ENCODE data around the gene FBXO2.

FBXO2 gene, protein sequence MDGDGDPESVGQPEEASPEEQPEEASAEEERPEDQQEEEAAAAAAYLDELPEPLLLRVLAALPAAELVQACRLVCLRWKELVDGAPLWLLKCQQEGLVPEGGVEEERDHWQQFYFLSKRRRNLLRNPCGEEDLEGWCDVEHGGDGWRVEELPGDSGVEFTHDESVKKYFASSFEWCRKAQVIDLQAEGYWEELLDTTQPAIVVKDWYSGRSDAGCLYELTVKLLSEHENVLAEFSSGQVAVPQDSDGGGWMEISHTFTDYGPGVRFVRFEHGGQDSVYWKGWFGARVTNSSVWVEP

DNA sequence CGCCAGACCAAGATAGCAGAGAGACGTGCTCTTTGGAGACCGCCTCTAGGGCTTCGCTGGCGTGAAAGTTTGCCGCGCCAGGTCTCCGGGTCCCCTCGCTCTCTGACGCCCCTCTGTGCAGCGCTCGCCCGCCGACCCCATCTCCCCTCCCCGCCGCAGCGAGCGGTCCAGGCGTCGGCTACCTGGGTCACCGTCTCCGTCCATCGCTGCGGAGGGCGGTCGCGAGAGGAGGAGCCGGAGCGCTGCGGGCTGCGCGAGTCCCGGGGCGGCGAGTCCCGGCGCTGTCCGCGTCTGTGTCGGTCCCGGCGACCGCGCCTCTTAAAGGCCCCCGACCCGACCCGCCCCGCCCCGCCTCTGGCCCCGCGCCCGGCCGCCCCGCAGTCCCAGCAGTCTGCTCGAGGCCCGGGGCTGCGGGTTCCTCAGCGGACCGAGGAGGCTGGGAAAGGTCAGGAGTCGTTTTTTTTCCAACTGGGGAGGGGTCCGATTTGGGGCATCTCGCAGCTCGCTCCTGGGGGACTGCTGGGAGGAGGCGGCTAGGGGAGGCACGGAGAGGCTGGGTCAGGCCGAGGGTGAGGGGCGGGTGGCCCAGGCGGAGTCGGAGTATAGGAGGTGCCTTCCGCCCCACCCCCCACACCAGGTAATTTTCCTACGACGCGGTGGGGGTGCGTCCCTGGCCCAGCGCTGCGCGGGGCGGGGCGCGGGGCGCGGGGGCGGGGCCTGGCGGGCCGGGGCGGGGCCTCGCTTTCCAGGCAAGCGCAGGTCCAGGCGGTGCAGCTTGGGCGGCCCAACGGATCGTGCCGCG lies at the start of gene FBXO2, which contains the start of gene FBXO44:
TSS of gene FBXO2 (minus strand) at position 293 of the 802 bp plus-strand sequence. CDS start at position 204, 89 bp downstream.
TSS of gene FBXO44 (plus strand) at position 741 of the 802 bp plus-strand sequence. CDS start 959 bp downstream, outside the sequence.
- in situ Hi-C loops (cut with MboI; ENCODE audit: low pct_unique_long_range_greater_than_20kb, low sequenced_read_pairs): no loop called here
- DNase-seq: no peak

DNA sequence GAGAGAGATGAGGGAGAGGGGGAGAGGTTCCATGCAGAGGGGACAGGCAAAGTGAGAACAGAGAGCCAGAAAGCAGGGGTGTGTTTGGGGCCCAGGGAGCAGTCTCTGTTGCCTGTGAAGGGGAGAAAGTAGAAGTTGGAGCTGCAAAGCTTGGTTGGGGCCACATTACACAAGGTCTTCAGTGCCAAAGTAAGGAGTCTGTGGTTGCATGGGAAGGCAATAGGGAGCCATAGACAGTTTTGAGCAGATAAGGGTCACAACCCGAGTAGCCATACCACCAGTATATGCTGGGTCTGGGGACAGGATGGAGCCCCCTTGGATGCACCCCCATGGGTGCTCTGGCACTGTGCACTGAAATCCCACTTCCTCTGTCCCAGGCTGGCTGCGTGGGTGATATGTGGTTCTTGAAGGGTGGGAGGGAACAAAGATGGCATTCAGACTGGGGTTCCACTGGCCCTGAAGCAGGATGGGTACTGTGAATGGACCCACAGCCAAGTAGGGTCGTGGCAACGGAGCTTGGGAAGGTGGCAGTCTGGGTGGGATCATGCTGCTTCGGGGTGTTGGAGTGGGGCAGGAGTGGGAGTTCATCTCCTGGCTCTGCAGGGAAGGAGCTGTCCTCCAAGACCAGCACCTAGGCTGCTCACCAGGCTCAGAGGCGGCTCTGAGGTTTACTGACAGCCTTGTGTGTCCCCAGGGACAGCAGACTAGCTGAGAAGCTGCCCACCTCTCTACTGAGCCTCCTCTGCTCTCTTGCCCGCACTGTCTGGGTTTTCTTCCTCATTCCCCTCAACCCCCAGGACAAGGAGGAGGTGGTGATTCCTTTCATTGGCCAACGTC lies 49.3 kb upstream of the FBXO2 start:
- DNase-seq: no peak
- in situ Hi-C loops (cut with MboI; ENCODE audit: low pct_unique_long_range_greater_than_20kb, low sequenced_read_pairs): no loop called here

DNA sequence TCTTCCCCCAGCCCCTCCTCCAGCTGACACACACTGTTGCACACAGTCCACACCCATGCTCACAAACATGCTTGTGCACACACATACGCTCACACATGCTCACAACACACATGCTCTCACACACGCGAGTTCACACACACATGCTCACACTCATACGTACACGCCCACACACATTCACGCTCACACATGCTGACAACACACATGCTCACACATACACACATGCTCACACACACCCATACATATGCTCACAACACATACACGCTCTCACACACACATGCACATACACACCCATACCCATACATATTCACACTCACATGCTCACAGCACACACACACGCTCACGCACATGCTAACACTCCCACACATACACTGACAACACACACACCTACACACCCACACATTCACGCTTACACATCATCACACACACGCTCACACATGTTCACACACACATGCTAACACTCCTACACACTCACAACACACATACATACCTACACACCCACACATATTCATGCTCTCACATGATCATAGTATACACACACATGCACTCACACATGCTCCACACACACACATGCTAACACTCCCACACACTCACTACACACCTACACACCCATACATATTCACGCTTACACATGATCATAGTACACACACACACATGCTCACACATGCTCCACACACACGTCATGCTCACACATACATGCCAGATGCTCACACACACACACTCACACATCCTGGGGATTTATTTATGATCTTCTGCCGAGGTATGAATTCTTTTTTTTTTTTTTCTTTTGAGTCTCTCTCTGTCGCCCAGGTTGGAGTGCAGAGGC lies 48.0 kb upstream of the FBXO2 start:
- no peak for DNase-seq
- in situ Hi-C loops (cut with MboI; ENCODE audit: low pct_unique_long_range_greater_than_20kb, low sequenced_read_pairs): no loop called here

DNA sequence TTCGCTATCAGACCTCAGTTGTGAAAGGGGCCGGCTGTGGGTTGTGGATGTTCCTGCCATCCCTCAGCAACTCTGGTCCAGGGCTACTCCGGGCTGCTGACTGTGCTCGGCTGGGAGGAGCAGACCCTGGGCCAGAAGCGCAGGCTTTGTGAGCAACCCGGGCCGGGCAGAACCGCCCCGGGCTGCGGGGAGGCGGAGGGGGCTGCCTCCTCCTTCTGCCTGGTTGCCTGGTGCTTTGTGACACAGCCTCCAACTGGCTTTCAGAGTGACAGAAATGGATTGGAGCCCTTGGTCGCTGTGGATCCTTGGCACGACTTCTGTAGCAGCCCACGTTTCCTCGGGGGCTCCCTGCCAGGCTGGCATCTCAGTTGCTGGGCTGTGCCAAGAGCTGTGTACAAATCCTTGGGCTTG lies 47.3 kb upstream of the FBXO2 start:
- no peak for DNase-seq
- in situ Hi-C loops (cut with MboI; ENCODE audit: low pct_unique_long_range_greater_than_20kb, low sequenced_read_pairs): no loop called here

DNA sequence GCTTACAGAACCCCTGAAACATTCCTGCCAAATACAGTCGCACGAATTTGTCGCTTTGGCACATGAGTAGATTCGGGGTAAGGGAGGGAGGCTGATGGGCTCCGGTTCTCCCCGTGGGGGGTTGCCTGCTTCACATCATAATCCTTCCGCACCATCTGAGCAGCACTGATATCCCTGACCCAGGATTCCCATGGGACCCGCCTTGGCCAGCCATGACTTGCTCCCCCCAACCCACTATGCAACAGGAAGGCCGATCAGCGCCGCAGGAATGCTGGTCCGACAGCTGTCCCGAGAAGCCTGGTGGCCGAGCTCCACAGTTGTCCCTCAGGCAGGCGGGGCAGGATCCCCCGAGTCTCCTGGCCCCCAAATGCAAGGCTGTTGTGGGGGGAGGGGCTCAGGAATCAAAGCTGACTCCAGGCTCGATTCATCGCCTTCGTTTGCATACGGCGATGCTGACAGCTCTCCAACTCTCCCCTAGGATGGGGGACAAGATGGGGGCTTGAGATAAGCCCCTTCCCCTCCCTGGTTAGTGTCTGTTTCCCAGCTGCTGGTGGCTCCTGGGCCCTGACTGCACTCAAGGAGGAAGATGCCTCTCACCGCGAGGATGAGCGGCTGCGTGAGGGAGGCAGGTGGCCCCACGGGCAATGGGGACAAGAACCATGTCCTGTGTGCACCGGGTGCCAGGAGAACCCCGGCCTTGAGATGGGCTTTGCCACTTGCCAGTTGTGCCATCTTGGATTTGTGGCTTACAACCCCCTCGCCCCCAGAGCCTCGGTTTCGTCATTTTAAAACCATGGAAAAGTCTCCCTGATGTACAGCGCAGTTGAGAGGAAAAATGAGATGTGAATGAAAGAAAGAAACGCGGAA lies 46.6 kb upstream of the FBXO2 start:
- DNase-seq: no peak
- in situ Hi-C loops (cut with MboI; ENCODE audit: low pct_unique_long_range_greater_than_20kb, low sequenced_read_pairs): no loop called here

DNA sequence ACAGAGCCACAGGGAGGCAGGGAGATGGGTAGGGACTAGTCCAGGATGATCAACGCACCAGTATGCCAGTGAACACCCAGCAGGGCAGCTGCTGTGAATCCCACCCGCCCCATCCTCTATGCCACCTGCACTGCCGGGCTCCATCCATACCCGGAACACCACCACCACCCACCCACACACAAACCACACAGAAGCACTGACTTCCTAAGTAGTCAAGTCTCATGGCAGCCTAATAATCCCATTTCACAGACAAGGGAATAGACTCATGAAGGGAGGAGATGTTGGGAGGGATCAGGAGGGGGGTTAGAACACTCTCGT lies 43.6 kb upstream of the FBXO2 start:
- in situ Hi-C loops (cut with MboI; ENCODE audit: low pct_unique_long_range_greater_than_20kb, low sequenced_read_pairs): no loop called here
- no peak for DNase-seq

DNA sequence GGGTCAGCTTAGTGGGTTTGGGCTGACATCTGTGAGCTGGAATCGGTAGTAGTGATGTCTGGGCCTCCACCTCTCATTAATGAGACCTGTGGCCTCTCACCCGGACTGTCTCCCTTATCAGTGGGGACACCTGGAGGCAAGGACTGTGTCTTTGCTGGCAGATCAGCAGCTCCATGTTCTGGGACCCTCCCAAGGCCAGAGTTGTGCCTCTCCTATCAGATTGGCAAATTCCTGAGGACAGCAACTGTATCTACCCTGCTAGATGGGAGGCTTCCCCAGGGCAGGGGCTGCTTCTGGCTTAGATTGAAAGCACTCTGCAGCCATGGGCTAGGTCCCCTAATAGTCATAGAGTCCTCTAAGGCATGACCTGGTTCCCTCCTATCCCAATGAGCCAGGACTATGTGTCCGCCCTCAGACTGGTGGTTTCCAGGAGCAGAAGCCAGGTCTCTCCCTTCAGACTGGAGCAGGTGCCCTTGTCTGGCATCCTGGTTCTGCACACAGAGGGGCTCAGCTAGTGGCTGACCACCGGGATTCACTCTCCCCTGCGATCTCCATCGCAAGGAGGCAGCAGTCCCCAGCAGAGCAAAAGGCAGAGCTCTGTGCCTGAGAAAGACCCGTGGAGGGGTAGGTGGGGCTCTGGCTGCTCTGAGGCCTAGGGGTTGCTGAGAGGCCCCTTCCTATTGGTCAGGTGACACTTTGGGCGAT lies 43.1 kb upstream of the FBXO2 start:
- in situ Hi-C loops (cut with MboI; ENCODE audit: low pct_unique_long_range_greater_than_20kb, low sequenced_read_pairs): no loop called here
- no peak for DNase-seq

DNA sequence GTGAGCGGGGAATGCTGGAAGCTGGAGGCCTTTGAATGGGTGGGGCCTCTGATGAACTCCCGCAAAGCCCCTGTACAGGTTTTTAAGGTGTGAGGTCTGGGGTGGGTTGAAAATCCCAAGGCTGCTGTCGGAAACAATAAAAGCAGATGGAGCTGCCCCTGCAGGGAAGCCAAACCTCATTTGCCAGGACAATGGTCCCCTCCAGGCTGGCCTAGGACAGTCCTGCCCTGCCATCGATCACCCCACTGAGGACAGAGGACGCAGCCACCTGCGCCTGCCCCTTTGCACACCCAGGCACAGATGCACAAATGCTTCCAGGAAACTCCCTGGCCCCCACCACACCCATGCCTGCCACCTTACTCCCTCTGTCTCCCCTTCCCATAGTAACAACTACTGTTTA lies 41.6 kb upstream of the FBXO2 start:
- in situ Hi-C loops (cut with MboI; ENCODE audit: low pct_unique_long_range_greater_than_20kb, low sequenced_read_pairs): no loop called here

DNA sequence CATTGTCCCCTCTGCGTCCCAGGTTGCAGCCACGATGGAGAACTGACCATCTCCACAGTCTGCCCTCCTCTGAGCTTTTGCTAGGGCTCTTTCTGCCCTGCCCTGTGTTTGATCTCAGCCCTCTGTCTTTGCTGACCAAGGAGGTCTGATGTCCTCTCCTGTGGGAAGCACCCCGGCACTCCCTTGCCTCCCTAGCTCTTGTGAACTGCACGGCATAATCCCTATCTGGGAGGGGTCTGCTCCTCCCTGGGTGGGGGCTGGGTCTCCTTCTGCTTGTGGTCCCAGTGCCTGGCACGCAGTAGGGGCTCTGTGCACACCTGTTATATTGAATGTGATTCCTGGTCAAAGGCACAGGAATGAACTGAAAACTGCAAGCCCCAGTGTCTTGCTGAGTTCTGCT lies 39.7 kb upstream of the FBXO2 start:
- DNase-seq: no peak
- in situ Hi-C loops (cut with MboI; ENCODE audit: low pct_unique_long_range_greater_than_20kb, low sequenced_read_pairs): no loop called here

More for the DNA sequence above, 41.6 kb upstream of the FBXO2 start:
- no peak for DNase-seq

DNA sequence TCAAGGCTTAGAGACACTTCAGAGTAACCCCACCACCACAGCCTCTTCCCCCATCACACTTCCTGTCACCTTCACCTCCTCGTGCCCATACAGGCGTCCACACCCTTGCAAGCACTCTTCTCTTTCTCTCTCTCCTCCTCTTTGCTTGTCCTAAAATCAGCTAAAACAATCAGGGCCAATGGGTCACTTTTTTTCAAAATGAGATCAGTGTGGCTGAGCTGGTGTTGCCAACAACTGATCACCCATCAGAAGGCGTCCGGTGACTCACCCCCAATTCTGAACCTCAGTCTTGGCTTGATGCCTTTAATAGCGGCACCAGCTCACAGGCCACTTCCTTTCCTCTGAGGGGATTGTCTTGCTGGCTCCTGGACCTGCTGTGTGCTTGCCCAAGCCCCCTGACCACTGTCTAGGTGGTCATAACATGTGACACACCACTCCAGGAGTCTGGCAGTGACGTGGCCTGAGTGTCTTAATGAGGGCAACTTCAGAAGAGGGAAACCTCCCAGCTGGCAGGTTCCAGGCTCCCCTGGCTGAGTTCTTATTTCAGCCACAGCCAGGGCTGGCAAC lies 38.9 kb upstream of the FBXO2 start:
- no peak for DNase-seq
- in situ Hi-C loops (cut with MboI; ENCODE audit: low pct_unique_long_range_greater_than_20kb, low sequenced_read_pairs): no loop called here

DNA sequence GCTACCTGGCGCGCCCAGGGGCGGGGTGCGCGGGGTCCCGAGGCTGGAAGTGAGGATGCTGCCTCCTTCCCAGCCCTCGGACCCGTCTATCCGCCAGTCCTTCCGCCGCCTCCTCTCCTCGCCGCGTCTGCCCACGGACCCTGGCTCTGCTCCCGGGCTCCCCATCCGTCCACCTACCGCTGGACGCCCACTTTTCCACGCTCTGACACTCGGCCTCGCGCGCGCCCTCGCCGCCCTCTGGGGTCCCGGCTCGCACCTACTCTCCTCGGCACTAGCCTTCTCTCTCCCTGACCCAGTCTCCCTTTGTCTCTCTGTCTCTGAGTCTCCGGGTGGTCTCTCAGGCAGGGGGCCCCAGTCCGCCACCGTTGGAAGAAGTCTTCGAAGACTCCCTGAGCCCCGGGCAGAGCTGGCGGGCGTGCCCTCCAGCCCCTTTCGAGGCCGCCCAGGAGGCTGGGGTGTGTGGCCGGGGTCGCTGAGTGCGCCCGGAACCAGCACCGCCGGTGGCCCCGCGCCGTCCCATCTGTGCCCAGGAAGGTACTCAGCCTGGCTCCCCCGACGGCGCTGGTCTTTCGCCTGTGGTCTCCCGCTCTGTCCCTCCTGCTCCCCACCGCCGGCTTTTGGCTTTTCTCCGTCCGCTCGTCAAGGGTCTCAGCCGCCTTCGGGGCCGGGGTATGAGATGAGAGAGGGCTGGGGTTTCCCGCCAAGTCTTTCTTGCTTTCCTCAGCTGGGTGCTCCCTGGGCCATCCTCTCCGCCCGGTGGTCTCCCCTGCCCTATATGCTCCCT lies 37.9 kb upstream of the FBXO2 start:
- DNase-seq: no peak
- in situ Hi-C loops (cut with MboI; ENCODE audit: low pct_unique_long_range_greater_than_20kb, low sequenced_read_pairs): no loop called here

DNA sequence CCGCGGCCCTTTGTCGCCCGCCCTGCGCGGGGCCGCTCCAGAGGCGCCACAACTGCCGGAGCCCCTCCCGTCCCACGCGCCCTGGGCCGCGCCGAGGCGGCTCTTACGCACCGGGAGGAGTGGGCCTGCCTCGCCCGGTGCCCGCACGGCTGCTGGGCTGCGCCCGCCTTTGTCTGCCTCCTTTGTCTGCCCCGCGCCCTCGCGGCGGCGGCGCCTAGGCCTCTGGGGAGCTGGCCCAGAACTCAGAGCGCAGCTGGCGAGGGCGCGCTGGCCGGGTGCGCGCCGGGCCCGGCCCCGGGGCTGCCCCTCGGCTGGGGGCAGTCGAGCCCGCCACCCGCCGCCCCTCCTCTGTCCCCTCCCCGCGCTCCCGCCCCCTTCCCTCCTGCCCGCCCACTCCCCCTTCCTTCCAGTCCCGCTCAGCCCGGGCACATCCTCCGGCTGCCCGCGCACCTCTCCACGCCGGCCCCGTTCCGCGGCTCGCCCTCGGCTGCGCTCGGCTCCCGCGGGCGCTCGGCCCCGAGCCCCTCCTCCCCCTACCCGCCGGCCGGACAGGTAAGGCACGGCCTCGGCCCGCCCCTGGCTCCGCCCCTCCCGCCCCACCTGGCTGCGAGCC lies 37.2 kb upstream of the FBXO2 start, which contains the start of gene DRAXIN:
TSS of gene DRAXIN (plus strand) at position 409 of the 613 bp plus-strand sequence. CDS start 14,549 bp downstream, outside the sequence.
- no peak for DNase-seq

DNA sequence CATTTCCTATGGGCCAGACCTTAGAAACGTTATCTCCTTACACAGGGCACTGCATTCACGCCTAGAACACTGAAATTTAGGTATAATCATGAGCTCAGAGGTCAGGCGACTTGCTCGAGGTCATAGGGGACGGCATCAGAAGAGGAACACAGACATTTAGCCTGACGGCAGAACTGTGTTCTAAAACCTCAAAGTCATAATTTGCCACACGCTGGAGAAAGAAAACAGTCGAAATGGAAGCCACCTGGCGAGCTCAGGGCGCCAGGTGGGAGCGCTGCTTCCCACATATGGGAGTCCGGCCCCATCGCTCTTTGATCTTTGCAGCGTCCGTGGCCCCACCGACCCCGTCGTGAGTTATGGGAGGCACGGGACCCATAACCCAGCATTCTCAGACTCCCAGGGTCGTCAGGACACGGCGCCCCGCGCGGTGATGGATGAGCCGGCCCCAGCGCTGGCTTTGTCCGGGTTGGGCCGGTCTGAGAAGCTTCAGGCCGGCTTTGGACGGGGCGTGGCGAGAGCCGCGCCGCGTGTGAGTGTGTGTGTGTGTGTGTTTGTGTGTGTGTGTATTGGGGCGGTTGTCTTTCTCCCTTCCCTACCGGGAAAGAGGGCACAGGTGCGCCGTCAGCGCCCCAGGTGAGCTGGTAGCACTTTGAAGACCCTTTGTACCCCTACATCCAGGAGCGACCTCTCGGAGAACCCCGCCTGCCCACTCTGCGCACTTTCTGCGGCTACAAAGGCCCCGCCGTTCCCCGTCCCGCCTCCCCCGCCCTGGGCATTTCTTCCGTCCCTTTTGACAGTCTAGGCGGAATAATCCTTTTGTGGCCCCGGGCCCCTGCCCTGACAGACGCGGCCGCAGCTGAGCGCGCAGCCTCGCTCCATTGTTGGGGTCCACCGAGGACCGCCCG lies 36.4 kb upstream of the FBXO2 start:
- in situ Hi-C loops (cut with MboI; ENCODE audit: low pct_unique_long_range_greater_than_20kb, low sequenced_read_pairs): no loop called here
- DNase-seq: no peak

More for the DNA sequence above, 37.2 kb upstream of the FBXO2 start, which contains the start of gene DRAXIN:
- in situ Hi-C loops (cut with MboI; ENCODE audit: low pct_unique_long_range_greater_than_20kb, low sequenced_read_pairs): no loop called here

DNA sequence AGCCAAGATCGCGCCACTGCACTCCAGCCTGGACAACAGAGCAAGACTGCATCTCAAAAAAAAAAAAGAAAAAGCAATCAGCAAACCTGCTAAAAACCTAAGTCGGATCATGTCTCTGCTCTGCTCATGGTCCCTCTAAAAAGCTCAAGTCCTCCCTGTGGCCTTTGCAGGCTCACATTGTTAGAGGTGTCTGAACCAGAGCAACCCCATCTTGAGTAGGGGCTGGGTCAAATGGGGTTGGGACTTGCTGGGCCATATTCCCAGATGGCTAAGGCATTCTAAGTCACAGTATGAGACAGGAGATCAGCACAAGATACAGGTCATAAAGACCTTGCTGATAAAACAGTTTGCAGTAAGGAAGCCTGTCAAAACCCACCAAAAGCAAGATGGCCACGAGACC lies 34.3 kb upstream of the FBXO2 start:
- DNase-seq: no peak
- in situ Hi-C loops (cut with MboI; ENCODE audit: low pct_unique_long_range_greater_than_20kb, low sequenced_read_pairs): no loop called here

DNA sequence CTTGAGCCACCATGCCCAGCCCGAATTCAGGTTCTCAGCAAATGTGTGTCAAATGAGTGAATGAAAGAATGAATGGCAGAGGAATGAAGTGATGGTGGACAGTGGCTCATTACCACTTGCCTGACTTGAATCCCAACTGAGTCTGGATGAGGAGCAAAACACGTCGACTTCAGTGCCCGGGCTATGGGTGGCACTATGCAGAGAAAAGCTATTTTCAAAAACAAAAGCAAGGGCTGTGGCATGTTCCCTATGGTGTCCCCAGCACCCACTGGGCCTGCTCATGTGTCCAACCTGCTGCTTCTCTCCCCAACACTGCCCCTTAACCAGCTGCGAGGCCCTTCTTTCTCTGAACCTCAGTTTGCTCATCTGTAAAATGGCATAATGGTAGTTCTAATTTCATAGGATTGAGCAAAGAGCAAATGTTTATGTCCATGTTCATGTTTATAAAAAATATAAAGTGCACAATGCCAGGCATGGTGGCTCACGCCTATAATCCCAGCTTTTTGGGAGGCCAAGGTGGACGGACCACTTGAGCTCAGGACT lies 31.1 kb upstream of the FBXO2 start:
- in situ Hi-C loops (cut with MboI; ENCODE audit: low pct_unique_long_range_greater_than_20kb, low sequenced_read_pairs): no loop called here
- no peak for DNase-seq

Data from KBM-7 (cell line).